NCI-H1417 (cell line): ENCODE measurements around the gene PARD3.

Source experiments
- DNase-seq, 3 experiments: peaks; one replicate each; lab custom pipeline; 2025; lab: John Stamatoyannopoulos, UW

The PARD3 gene

GRCh38 chr10:34104829-34105572 lies 710.1 kb downstream of the PARD3 start:
- no peak for DNase-seq

GRCh38 chr10:34102893-34103506 lies 712.1 kb downstream of the PARD3 start:
- no peak for DNase-seq

GRCh38 chr10:34102237-34102673 lies 712.8 kb downstream of the PARD3 start:
- DNase-seq, result no peak

- no peak for DNase-seq
Observed at GRCh38 chr10:34101001-34101400, 714.1 kb downstream of the PARD3 start.

GRCh38 chr10:34098821-34099567 lies 716.1 kb downstream of the PARD3 start:
- DNase-seq, result no peak

- no peak for DNase-seq
Observed at GRCh38 chr10:34097682-34098081, 717.4 kb downstream of the PARD3 start.

- DNase-seq, result no peak
Observed at GRCh38 chr10:34094961-34095360, 720.1 kb downstream of the PARD3 start.

- no peak for DNase-seq
Observed at GRCh38 chr10:34094146-34094696, 720.9 kb downstream of the PARD3 start.

GRCh38 chr10:34092891-34093290 lies 722.2 kb downstream of the PARD3 start:
- no peak for DNase-seq

- no peak for DNase-seq
Observed at GRCh38 chr10:34091635-34092195, 723.4 kb downstream of the PARD3 start.

- no peak for DNase-seq
Observed at GRCh38 chr10:34089253-34089652, 725.8 kb downstream of the PARD3 start.

- no peak for DNase-seq
Observed at GRCh38 chr10:34088208-34088794, 726.8 kb downstream of the PARD3 start.

GRCh38 chr10:34087095-34087418 lies 728.0 kb downstream of the PARD3 start:
- DNase-seq, result no peak

GRCh38 chr10:34083567-34083966 lies 731.5 kb downstream of the PARD3 start:
- DNase-seq, result no peak

- DNase-seq, result no peak
Observed at GRCh38 chr10:34081948-34082347, 733.1 kb downstream of the PARD3 start.

- no peak for DNase-seq
Observed at GRCh38 chr10:34081347-34081743, 733.8 kb downstream of the PARD3 start.

- no peak for DNase-seq
Observed at GRCh38 chr10:34080485-34081346, 734.4 kb downstream of the PARD3 start.

- DNase-seq, result no peak
Observed at GRCh38 chr10:34079702-34080484, 735.2 kb downstream of the PARD3 start.

GRCh38 chr10:34078745-34079470 lies 736.2 kb downstream of the PARD3 start:
- DNase-seq, result no peak
